Ishikawa (cell line): ENCODE data around the gene TOPAZ1.

Experiments used
- CEBPB ChIP-seq: IDR thresholded peaks from 2 replicates; pipeline ENCODE4 v1.6.1; 2012
- EGR1 ChIP-seq: IDR thresholded peaks from 2 replicates; pipeline ENCODE4 v1.6.1; 2012
- MAX ChIP-seq: IDR thresholded peaks from 2 replicates; pipeline ENCODE4 v1.6.1; 2012
- REST ChIP-seq: IDR thresholded peaks from 2 replicates; pipeline ENCODE4 v1.6.1; 2012; ENCODE audit warnings: low read depth, mild to moderate bottlenecking
- TAF1 ChIP-seq: IDR thresholded peaks from 2 replicates; pipeline ENCODE4 v1.6.1; 2012; ENCODE audit warnings: low read depth, mild to moderate bottlenecking
- TCF12 ChIP-seq: IDR thresholded peaks from 2 replicates; pipeline ENCODE4 v1.6.1; 2012; ENCODE audit warnings: low read depth
- TEAD4 ChIP-seq: IDR thresholded peaks from 2 replicates; pipeline ENCODE4 v1.6.1; 2012

- TF ChIP-seq CEBPB (no peak), REST (no peak), MAX (no peak), TAF1 (no peak), EGR1 (no peak), TEAD4 (no peak), TCF12 (no peak)
These were observed 133.8 kb downstream of the TOPAZ1 start for GRCh38 chr3:44375450-44375849.
